Measurements from ENCODE around the gene NTRK2. TPM values are rescaled to one million over a fixed set of nuclear protein-coding genes. Genes with fewer than 3 reads are reported as not detected.

The NTRK2 gene
- total RNA-seq, 4 donors from 2014 or later = 2.6 to 8.5 (median 6.0) TPM

DNA sequence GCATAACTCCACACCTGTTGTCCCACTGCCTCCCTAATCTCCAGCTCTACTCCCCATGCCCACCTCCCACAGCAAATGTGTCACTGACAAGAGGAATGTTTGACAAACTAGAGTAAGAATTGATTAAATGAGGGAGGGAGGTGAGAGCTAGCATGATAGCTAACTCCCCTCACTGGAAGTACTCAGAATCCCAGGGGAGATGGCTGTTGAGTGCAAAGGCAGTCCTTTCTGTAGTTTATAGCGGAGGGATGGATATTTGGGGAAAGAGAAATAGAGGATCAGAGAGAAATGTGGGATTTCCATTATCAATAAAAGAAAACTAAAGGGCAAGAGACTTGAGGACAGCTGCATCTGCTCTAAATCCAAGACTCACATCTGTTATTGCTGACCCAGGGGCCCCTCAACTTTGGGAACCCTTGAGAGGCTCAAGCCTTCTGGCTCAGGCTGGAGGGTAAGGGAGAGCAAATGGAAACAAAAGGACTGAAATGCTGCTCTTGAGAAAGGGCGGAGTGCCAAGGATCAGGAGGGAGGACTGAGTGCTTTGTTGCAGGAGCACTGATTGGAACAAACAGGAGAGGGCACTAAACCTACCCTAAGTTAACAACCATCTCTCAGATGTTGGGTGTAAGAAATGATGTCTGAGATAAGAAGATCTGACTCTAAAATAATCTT, 372.1 kb downstream of the NTRK2 start:
- ATAC-seq = no peak
- 55 to 86% methylated on average over 2 of the region's 2 CpGs for WGBS, 2 donors (ENCODE audit: low coverage in 1 of 2)
- H3K9me3 ChIP-seq = no peaks in the 10 kb centered on the region
- no peaks in the 10 kb centered on the region for H3K4me1 ChIP-seq
- H3K36me3 ChIP-seq = no peaks in the 10 kb centered on the region
- no peak for TF ChIP-seq EP300 (IDR thresholded peaks at IDR 0.05)
- H3K27ac ChIP-seq = no peak overlapping the region
- H3K27me3 ChIP-seq = no peaks in the 10 kb centered on the region
- no peak overlapping the region for H3K4me3 ChIP-seq

DNA sequence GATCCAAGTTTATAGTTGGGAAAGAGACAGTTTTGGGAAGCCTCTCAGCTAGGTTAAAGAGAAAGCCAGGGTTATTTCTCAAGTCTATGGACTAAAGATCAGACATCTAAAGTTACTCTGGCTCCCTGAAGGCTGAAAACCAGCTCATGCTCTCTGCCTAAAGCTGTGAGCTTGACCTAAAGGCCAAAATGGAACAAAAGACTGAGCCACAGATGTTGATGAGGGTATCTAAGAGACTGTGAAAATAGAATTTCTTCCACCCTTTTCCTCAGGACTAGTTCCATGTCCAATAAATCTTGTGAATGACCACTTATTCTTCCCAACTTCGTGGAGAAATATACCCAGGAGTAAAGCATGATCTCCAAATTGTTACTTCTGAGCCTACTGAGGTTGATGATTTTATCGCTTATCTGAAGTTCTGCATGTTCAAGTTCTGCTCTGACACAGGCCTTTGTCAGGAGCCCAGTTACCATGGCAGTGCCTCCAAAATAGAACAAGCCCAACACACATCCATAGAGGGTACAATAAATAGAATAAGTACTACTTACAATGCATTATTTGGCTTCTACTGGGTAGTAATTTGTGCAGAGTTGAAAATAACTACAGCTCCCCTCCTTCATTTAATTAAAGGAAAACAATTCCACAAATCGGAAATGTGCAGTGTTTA, 373.6 kb downstream of the NTRK2 start:
- no peak overlapping the region for H3K27ac ChIP-seq
- no peak overlapping the region for H3K4me3 ChIP-seq
- H3K36me3 ChIP-seq = no peaks in the 10 kb centered on the region
- no peak for ATAC-seq
- H3K27me3 ChIP-seq = no peaks in the 10 kb centered on the region
- no peaks in the 10 kb centered on the region for H3K9me3 ChIP-seq
- WGBS, 2 donors (ENCODE audit: low coverage in 1 of 2) = 26 to 54% methylated on average over 3 of the region's 3 CpGs
- H3K4me1 ChIP-seq = no peaks in the 10 kb centered on the region
- TF ChIP-seq POLR2AphosphoS5 (IDR thresholded peaks at IDR 0.05) (no peak), POLR2A (IDR thresholded peaks at IDR 0.05) (no peak), EP300 (IDR thresholded peaks at IDR 0.05) (no peak)
- TF ChIP-seq, protein P1, sequence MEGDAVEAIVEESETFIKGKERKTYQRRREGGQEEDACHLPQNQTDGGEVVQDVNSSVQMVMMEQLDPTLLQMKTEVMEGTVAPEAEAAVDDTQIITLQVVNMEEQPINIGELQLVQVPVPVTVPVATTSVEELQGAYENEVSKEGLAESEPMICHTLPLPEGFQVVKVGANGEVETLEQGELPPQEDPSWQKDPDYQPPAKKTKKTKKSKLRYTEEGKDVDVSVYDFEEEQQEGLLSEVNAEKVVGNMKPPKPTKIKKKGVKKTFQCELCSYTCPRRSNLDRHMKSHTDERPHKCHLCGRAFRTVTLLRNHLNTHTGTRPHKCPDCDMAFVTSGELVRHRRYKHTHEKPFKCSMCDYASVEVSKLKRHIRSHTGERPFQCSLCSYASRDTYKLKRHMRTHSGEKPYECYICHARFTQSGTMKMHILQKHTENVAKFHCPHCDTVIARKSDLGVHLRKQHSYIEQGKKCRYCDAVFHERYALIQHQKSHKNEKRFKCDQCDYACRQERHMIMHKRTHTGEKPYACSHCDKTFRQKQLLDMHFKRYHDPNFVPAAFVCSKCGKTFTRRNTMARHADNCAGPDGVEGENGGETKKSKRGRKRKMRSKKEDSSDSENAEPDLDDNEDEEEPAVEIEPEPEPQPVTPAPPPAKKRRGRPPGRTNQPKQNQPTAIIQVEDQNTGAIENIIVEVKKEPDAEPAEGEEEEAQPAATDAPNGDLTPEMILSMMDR (IDR thresholded peaks at IDR 0.05) = no peak

DNA sequence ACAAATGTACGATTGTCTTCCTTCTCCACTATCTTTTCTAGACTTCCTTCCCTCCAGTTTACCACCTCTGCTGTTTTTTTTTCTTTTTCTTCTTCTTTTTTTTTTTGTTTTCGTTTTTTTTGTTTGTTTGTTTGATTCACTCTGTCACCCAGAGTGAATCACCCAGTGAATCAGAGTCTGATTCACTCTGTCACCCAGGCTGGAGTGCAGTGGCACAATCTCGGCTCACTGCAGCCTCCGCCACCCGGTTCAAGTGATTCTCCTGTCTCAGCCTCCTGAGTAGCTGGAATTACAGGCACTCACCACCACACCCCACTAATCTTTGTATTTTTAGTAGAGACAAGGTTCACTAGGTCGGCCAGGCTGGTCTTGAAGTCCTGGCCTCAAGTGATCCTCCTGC, 375.7 kb downstream of the NTRK2 start:
- Histone ChIP-seq H3K4me1 (no peaks in the 10 kb centered on the region), H3K27me3 (no peaks in the 10 kb centered on the region), H3K9me3 (no peaks in the 10 kb centered on the region), H3K4me3 (no peak overlapping the region), H3K36me3 (no peaks in the 10 kb centered on the region), H3K27ac (no peak overlapping the region)
- no peak for ATAC-seq
- no peak for TF ChIP-seq POLR2A (IDR thresholded peaks at IDR 0.05)
- TF ChIP-seq, protein P1 (IDR thresholded peaks at IDR 0.05) = no peak
- no peak for TF ChIP-seq EP300 (IDR thresholded peaks at IDR 0.05)
- TF ChIP-seq POLR2AphosphoS5 (IDR thresholded peaks at IDR 0.05) = no peak
- WGBS, 2 donors (ENCODE audit: low coverage in 1 of 2) = 75 to 88% methylated on average over 5 of the region's 6 CpGs

DNA sequence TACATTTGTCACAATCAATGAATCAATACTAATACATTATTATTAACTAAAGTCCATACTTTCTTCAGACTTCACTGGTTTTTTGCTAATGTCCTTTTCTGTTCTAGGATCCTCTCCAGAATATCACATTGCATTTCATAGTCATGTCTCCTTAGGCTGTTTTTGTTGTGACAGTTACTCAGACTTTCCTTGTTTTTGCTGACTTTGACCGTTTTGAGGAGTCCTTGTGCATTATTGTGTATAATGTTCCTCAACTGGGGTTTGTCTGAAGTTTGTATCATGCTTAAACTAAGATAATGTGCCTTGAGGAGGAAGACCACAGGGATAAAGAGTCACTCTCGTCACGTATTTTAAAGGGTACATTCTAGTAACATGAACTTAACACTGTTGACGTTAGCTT, 376.9 kb downstream of the NTRK2 start:
- Histone ChIP-seq H3K27me3 (no peaks in the 10 kb centered on the region), H3K9me3 (no peaks in the 10 kb centered on the region), H3K4me1 (no peaks in the 10 kb centered on the region), H3K36me3 (no peaks in the 10 kb centered on the region), H3K27ac (no peak overlapping the region), H3K4me3 (no peak overlapping the region)
- WGBS, 2 donors (ENCODE audit: low coverage in 1 of 2) = 51 to 60% methylated on average over 4 of the region's 4 CpGs
- no peak for ATAC-seq
- TF ChIP-seq, protein P1 (IDR thresholded peaks at IDR 0.05) = no peak
- TF ChIP-seq POLR2A (IDR thresholded peaks at IDR 0.05) (no peak), POLR2AphosphoS5 (IDR thresholded peaks at IDR 0.05) (no peak), EP300 (IDR thresholded peaks at IDR 0.05) (no peak)

DNA sequence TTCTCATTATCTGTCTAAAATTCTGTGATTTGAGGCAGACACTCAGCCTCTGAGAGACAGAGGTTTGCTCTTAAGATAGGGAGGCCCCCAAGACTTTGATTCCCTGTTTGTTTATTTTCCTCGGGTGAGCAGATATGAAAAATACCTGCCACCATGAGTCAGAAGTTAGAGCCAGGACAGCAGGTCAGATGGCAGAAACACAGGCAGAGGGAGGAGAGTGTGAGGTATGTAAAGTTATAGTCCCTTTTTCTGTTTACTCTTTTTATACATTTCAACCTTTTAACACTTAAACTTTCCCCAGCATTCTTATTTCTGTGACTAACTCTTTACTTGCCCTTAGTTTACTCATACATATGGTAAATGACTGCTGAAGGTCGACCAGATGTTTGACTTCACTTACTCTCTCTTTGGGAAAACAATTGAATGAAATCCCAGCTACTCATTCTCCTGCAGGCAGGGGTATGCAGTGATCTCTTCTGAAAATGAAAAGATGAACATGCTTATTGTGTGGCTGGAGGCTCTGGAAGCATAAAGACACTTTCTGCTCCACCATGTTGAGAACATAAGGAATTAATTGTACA, 383.8 kb downstream of the NTRK2 start:
- no peaks in the 10 kb centered on the region for H3K27me3 ChIP-seq
- TF ChIP-seq POLR2A (IDR thresholded peaks at IDR 0.05) (no peak), EP300 (IDR thresholded peaks at IDR 0.05) (no peak), POLR2AphosphoS5 (IDR thresholded peaks at IDR 0.05) (no peak)
- TF ChIP-seq, protein P1 (IDR thresholded peaks at IDR 0.05) = no peak
- no peaks in the 10 kb centered on the region for H3K4me1 ChIP-seq
- no peaks in the 10 kb centered on the region for H3K36me3 ChIP-seq
- H3K27ac ChIP-seq = no peak overlapping the region
- 8 to 9% methylated on average over 2 of the region's 2 CpGs for WGBS, 2 donors (ENCODE audit: low coverage in 1 of 2)
- ATAC-seq = no peak
- H3K4me3 ChIP-seq = no peak overlapping the region
- no peaks in the 10 kb centered on the region for H3K9me3 ChIP-seq

Measured in gastroesophageal sphincter (tissue), 4 donors.